Measurements from ENCODE around the gene AFF2. TPM values are rescaled to one million over a fixed set of nuclear protein-coding genes. Genes with fewer than 3 reads are reported as not detected.
A peak's percentile ranks its signal among the peaks of the same experiment; 100 is the strongest.

The AFF2 gene
- polyA plus RNA-seq (2012; ENCODE audit: low read depth, missing spikeins) = not detected

DNA sequence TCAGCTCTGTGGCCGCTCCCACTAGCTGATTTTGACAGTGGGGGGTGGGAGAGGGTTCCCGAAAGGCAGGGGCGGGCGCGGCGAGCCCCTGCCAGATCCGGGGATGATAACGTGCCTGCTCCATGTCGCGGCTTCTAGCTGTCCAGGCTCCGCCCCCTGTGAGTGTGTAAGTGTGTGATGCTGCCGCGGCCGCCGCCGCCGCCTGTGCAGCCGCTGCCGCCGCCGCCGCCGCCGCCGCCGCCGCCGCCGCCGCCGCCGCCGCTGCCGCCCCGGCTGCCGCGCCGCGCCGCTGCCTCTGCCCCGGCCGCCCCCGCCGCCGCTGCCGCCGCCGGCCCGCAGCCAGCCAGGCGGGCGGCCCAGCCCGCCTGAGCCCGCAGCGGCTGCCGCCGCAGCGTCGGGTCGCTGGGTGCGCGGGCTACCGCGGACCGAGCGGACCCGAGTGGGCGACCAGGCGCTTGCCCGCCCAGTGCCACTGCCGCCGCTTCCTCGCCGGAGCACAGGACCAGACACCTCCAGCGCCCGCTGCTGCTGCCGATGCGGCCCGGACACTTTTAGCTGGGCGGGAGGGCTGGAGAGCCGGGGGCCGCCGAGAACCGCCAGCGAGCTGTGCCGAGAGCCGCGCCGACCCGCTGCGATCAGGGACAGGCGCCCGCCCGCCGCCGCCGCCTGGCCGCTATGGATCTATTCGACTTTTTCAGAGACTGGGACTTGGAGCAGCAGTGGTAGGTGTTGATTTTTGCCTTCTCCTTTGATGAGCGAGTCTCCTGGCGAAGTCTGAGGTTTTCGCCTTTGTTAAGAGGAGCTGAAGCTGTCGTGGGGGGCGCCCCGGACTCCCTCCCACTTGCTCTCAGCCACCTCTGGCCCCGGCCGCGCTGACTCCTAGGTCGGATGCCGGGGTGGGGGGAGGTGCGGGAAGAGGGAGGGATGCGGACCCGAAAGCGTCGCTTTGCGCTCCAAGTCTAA is at the start of gene AFF2:
TSS of gene AFF2 (plus strand) at position 195 of the 963 bp plus-strand sequence. CDS start at position 676, 481 bp downstream.
- DNase-seq (ENCODE audit: insufficient read length, low spot score) = no peak

DNA sequence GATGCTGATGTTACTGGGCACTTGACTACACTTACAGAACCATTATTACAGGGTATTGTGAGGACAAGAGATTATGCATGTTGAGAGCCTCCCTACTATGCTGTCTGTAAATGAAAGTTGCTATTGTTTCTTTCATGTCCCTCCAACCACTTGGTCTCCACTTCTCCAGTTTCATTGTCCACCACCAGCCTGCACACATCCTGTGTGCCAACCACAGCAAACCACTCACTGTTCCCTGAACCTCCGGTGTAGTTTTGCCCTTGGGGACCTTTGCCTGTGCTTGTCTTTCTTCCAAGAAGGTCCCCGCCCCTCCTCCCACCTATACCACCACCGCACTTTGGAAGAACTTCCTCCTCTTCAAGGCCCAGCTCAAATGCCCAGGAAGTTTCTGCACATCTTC is 43.1 kb upstream of the AFF2 start:
- TF ChIP-seq PAX5 (IDR thresholded peaks at IDR 0.05; ENCODE audit: insufficient read depth, low read length, severe bottlenecking) (no peak), SPI1 (IDR thresholded peaks at IDR 0.05; ENCODE audit: low read depth, low read length) (no peak), TAF1 (IDR thresholded peaks at IDR 0.05; ENCODE audit: low read depth, low read length) (no peak), POLR2AphosphoS5 (IDR thresholded peaks at IDR 0.05; ENCODE audit: low read depth, low read length) (no peak), POLR2A (IDR thresholded peaks at IDR 0.05; ENCODE audit: low read depth, low read length) (no peak), POU2F2 (IDR thresholded peaks at IDR 0.05; ENCODE audit: low read depth, low read length) (no peak)
- FAIRE-seq (peak; percentile 16), DNase-seq (ENCODE audit: insufficient read length, low spot score) (no peak)

More for the DNA sequence above, at the start of gene AFF2:
- TF ChIP-seq POLR2A (IDR thresholded peaks at IDR 0.05; ENCODE audit: low read depth, low read length) (no peak), POLR2AphosphoS5 (IDR thresholded peaks at IDR 0.05; ENCODE audit: low read depth, low read length) (no peak), POU2F2 (IDR thresholded peaks at IDR 0.05; ENCODE audit: low read depth, low read length) (no peak), PAX5 (IDR thresholded peaks at IDR 0.05; ENCODE audit: insufficient read depth, low read length, severe bottlenecking) (no peak), TAF1 (IDR thresholded peaks at IDR 0.05; ENCODE audit: low read depth, low read length) (no peak), SPI1 (IDR thresholded peaks at IDR 0.05; ENCODE audit: low read depth, low read length) (no peak)
- FAIRE-seq = peak; percentile 55

DNA sequence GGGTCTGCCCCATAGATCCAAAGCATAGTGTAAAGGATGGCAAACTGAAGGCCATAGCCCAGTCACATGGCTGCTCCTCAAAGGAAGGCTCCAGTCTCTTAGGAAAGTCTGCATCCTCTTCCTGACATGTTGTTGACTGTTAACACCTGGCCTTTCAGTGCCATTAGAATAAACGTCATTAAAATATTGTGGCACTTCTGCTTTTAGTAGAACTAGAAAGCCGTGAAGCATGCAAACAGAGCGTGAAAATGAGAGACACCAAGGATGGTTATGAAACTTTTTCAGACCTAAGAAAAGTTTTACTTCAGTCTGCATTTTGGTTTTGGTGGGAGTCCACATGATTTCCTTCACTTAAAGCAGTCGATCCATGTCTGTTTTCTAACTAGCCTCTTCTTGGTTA is 41.1 kb upstream of the AFF2 start:
- DNase-seq (ENCODE audit: insufficient read length, low spot score) (no peak), FAIRE-seq (peak; percentile 68)
- TF ChIP-seq SPI1 (IDR thresholded peaks at IDR 0.05; ENCODE audit: low read depth, low read length) (peak; percentile 91), POLR2AphosphoS5 (IDR thresholded peaks at IDR 0.05; ENCODE audit: low read depth, low read length) (no peak), POU2F2 (IDR thresholded peaks at IDR 0.05; ENCODE audit: low read depth, low read length) (no peak), TAF1 (IDR thresholded peaks at IDR 0.05; ENCODE audit: low read depth, low read length) (no peak)

DNA sequence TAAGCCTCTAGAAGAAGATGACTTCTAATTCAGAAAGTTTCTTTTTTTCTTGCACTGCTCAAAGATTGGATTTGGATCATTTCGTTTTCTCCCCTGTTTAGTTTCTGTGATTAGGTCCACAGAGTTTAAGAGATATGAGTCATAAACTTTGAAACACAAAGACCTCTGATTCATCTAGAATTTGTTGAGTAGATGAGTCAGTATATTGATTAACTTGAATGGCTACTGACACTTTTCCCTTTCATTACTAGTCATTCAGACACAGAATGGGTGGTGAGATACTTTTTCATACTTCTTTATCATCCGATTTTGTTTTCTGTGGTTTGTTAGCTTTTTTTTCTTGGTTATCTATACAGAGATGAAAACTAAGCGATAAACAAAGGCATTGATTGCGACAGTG is 34.1 kb upstream of the AFF2 start:
- DNase-seq (ENCODE audit: insufficient read length, low spot score) (no peak), FAIRE-seq (no peak)
- TF ChIP-seq POLR2A (IDR thresholded peaks at IDR 0.05; ENCODE audit: low read depth, low read length) (no peak), POU2F2 (IDR thresholded peaks at IDR 0.05; ENCODE audit: low read depth, low read length) (no peak), TAF1 (IDR thresholded peaks at IDR 0.05; ENCODE audit: low read depth, low read length) (no peak), POLR2AphosphoS5 (IDR thresholded peaks at IDR 0.05; ENCODE audit: low read depth, low read length) (no peak), PAX5 (IDR thresholded peaks at IDR 0.05; ENCODE audit: insufficient read depth, low read length, severe bottlenecking) (no peak)

DNA sequence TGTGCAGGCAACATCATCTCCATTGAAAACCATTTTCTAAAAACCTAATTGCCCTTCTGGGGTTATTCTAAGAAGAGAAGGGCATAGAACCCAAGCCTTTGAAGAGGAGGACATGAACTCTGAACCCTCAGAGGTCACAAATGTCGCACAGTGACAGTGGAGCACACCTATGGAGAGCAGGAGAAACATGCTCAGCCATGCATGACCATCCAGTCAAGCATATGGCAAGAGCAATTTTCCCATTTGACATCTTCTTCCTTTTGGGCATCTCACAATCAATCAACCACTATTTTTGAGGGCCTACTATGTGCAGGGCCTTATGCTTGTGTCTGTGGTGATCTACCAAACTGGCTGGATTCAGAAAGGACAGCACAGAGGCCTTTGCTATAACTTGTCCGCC is 30.1 kb upstream of the AFF2 start:
- TF ChIP-seq POLR2AphosphoS5 (IDR thresholded peaks at IDR 0.05; ENCODE audit: low read depth, low read length) (no peak), TAF1 (IDR thresholded peaks at IDR 0.05; ENCODE audit: low read depth, low read length) (no peak), PAX5 (IDR thresholded peaks at IDR 0.05; ENCODE audit: insufficient read depth, low read length, severe bottlenecking) (no peak), POLR2A (IDR thresholded peaks at IDR 0.05; ENCODE audit: low read depth, low read length) (no peak), POU2F2 (IDR thresholded peaks at IDR 0.05; ENCODE audit: low read depth, low read length) (no peak), SPI1 (IDR thresholded peaks at IDR 0.05; ENCODE audit: low read depth, low read length) (no peak)
- FAIRE-seq (no peak), DNase-seq (ENCODE audit: insufficient read length, low spot score) (no peak)

DNA sequence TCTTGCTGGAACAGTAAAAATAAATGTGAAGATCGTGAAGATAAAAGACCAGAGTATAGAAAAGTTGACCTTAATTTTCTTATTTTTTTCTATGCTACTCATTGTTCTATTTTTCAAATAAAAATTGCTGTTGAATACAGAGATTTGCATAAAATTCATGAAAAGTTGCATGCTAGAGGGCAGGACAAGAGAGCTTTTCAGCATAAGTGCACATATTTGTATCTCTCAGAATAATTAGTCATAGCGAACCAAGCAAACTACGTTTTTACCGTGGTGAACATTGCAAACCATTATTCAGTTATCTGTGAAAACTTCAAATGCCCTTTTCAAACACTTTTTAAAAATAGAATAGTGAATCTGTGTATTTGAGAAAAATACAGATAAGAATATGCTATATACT is 26.4 kb upstream of the AFF2 start:
- DNase-seq (ENCODE audit: insufficient read length, low spot score) = no peak
- TF ChIP-seq PAX5 (IDR thresholded peaks at IDR 0.05; ENCODE audit: insufficient read depth, low read length, severe bottlenecking) = no peak
- TF ChIP-seq POLR2A (IDR thresholded peaks at IDR 0.05; ENCODE audit: low read depth, low read length) = no peak
- TF ChIP-seq POLR2AphosphoS5 (IDR thresholded peaks at IDR 0.05; ENCODE audit: low read depth, low read length) = no peak
- TF ChIP-seq POU2F2 (IDR thresholded peaks at IDR 0.05; ENCODE audit: low read depth, low read length) = no peak
- TF ChIP-seq SPI1 (IDR thresholded peaks at IDR 0.05; ENCODE audit: low read depth, low read length) = no peak
- TF ChIP-seq TAF1 (IDR thresholded peaks at IDR 0.05; ENCODE audit: low read depth, low read length) = no peak
- FAIRE-seq = no peak

DNA sequence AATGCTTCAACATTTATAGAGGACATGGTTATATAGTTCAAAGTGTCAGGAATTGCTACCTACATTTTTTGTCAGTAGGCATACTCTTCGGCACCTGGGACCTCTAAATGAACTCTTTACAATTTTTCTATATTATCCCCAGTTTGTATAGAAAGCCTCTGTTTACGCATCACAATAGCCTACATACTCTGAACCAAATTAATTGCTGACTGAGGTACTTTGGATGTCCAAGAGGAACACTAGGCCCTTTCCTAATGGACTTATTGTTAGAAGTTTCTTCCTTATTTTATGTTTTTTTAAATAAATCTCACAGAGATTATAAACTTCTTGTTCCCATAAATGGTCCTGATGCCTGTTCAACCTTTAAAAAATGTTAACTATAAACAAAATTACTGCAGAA is 8.4 kb upstream of the AFF2 start:
- no peak for TF ChIP-seq SPI1 (IDR thresholded peaks at IDR 0.05; ENCODE audit: low read depth, low read length)
- no peak for TF ChIP-seq TAF1 (IDR thresholded peaks at IDR 0.05; ENCODE audit: low read depth, low read length)
- no peak for TF ChIP-seq POLR2A (IDR thresholded peaks at IDR 0.05; ENCODE audit: low read depth, low read length)
- TF ChIP-seq PAX5 (IDR thresholded peaks at IDR 0.05; ENCODE audit: insufficient read depth, low read length, severe bottlenecking) = no peak
- no peak for TF ChIP-seq POU2F2 (IDR thresholded peaks at IDR 0.05; ENCODE audit: low read depth, low read length)
- TF ChIP-seq POLR2AphosphoS5 (IDR thresholded peaks at IDR 0.05; ENCODE audit: low read depth, low read length) = no peak
- no peak for FAIRE-seq
- no peak for DNase-seq (ENCODE audit: insufficient read length, low spot score)

DNA sequence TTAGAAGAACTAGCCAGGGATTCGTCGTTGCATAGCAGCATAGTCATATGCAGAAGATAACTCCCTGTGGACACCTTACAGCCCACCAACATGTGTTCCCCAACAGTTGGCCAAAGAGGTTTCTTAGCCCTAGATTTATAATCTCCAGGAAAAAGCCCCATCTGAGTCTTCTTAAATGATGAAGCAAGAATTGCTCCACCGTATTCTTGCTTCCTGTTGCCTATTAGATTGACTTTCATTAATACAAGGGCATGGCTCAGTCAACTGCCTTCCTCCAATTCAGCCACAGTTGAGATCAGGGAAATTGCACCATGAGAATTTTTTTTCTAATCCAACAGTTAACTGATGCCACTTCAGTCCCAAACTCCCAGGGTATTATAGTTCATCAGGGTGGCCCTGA is 5.2 kb upstream of the AFF2 start:
- FAIRE-seq = no peak
- TF ChIP-seq TAF1 (IDR thresholded peaks at IDR 0.05; ENCODE audit: low read depth, low read length) = no peak
- TF ChIP-seq SPI1 (IDR thresholded peaks at IDR 0.05; ENCODE audit: low read depth, low read length) = no peak
- no peak for TF ChIP-seq PAX5 (IDR thresholded peaks at IDR 0.05; ENCODE audit: insufficient read depth, low read length, severe bottlenecking)
- no peak for TF ChIP-seq POLR2A (IDR thresholded peaks at IDR 0.05; ENCODE audit: low read depth, low read length)
- no peak for TF ChIP-seq POLR2AphosphoS5 (IDR thresholded peaks at IDR 0.05; ENCODE audit: low read depth, low read length)
- no peak for TF ChIP-seq POU2F2 (IDR thresholded peaks at IDR 0.05; ENCODE audit: low read depth, low read length)
- DNase-seq (ENCODE audit: insufficient read length, low spot score) = no peak

DNA sequence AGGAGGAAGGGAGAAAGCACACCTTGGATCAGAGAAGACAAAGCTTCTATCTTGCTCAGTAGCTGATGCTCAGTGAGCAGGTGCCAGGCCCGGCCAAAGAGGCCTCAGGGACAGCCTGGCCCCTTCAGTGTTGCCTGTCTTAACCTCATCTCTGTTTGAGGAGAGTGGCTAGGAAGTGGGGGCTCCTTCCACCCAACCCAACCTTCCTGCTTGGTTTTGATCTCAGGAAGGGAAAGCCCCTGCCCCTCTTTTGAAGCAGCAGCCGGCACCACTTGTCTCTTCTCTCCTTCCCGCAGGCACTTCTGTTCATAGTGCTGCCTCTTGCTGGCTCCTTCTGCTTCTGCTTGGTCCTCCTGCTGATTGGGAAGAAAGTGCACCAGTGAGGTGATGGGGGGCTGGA is 2.4 kb upstream of the AFF2 start:
- FAIRE-seq (no peak), DNase-seq (ENCODE audit: insufficient read length, low spot score) (no peak)
- TF ChIP-seq POU2F2 (IDR thresholded peaks at IDR 0.05; ENCODE audit: low read depth, low read length) (no peak), SPI1 (IDR thresholded peaks at IDR 0.05; ENCODE audit: low read depth, low read length) (no peak), POLR2A (IDR thresholded peaks at IDR 0.05; ENCODE audit: low read depth, low read length) (no peak), POLR2AphosphoS5 (IDR thresholded peaks at IDR 0.05; ENCODE audit: low read depth, low read length) (no peak), PAX5 (IDR thresholded peaks at IDR 0.05; ENCODE audit: insufficient read depth, low read length, severe bottlenecking) (no peak), TAF1 (IDR thresholded peaks at IDR 0.05; ENCODE audit: low read depth, low read length) (no peak)
